Psoas muscle (tissue), 8 donors: ENCODE data around the gene SLC26A1. TPM values are rescaled to one million over a fixed set of nuclear protein-coding genes. Genes with fewer than 3 reads are reported as not detected.

Experiments
- ATAC-seq, 4 donors: fragments of 200-7000 bp; cut with Tn5 transposase; one replicate each; pipeline ENCODE4 v1.9.1; 2020; ENCODE audit warnings: moderate library complexity in 3 of 4, mild to moderate bottlenecking in 2 of 4
- DNase-seq, 2 donors: peaks; one replicate each; pipeline ENCODE4 v3.0.0-alpha.2; 2020
- H3K27ac ChIP-seq: fragments of 200-600 bp; one replicate; pipeline ENCODE4 v1.8.0; 2022
- H3K27me3 ChIP-seq, 3 donors: fragments of 200-600 bp in 1 of 3; one replicate each; pipeline versions ENCODE4 v1.6.1 to v1.8.0; 2013 to 2022; ENCODE audit warnings: low read length in 2 of 3, mild to moderate bottlenecking in 2 of 3, moderate library complexity in 1 of 3; ENCODE audit not compliant: insufficient read depth in 3 of 3
- H3K36me3 ChIP-seq, 2 donors: fragments of 200-600 bp in 1 of 2; one replicate each; pipeline versions ENCODE4 v1.6.1 to v1.8.0; 2013 to 2022; ENCODE audit warnings: low read depth in 1 of 2, mild to moderate bottlenecking in 1 of 2, moderate library complexity in 1 of 2; ENCODE audit not compliant: insufficient read depth in 1 of 2
- H3K4me1 ChIP-seq: fragments of 200-600 bp; one replicate; pipeline ENCODE4 v1.8.0; 2022
- H3K4me3 ChIP-seq: fragments of 200-600 bp; one replicate; pipeline ENCODE4 v1.8.0; 2022; ENCODE audit warnings: mild to moderate bottlenecking
- H3K9me3 ChIP-seq: fragments of 200-600 bp; one replicate; pipeline ENCODE4 v1.8.0; 2022
- CTCF ChIP-seq: fragments of 200-600 bp; IDR thresholded peaks from one replicate; pipeline ENCODE4 v1.8.0; 2022; ENCODE audit warnings: antibody characterized with exemption
- WGBS, 3 donors: extraction: QIAGEN DNeasy Blood & Tissue Kit; methylation state at CpG; one replicate each; pipeline versions ENCODE4 v1.1.6 to v1.1.7; 2013; 5-methylcytosine and 5-hydroxymethylcytosine counted together
- intact Hi-C, 2 donors: fragments of 100-400 bp; cut with DNase I; formaldehyde crosslinking; loops; one replicate each; pipeline versions ENCODE4 v1.11.0 to v1.14.2; 2022
- polyA plus RNA-seq, 3 donors: library from polyadenylated mRNA; stranded (reverse); fragments of 200-250 nt; gene quantifications; one replicate each; pipeline ENCODE4 v1.2.3, GENCODE V29; 2013
- total RNA-seq, 4 donors: library from RNA; stranded (reverse); fragmentation: NEBNext Ultra II Directional in 2 of 4; extraction: Animal tissue kit (Norgen Biotek cat#: 25700) in 2 of 4; gene quantifications; one replicate each; pipeline versions ENCODE4 v1.2.1 to v1.2.4, GENCODE V29; 2021 to 2023
- donor health status: healthy with polysubstance abuse.
- donor health status: DM: no; HTN: no; CAD: no; lungs with moderate emphysema.
- donor health status: Bipolar disorder and iron deficiency.
- donor health status: healthy.
- donor health status: DM: yes; HTN: yes; CAD: no.
- donor health status: DM: no; HTN: no; CAD: no.
- donor health status: DM: no; HTN: no; CAD: no.
- donor health status: DM: yes; HTN: yes; CAD: no.

The SLC26A1 gene
- total and polyA plus RNA-seq, 7 donors: 0.06 to 0.36 (median 0.15) TPM; not detected in 3

DNA sequence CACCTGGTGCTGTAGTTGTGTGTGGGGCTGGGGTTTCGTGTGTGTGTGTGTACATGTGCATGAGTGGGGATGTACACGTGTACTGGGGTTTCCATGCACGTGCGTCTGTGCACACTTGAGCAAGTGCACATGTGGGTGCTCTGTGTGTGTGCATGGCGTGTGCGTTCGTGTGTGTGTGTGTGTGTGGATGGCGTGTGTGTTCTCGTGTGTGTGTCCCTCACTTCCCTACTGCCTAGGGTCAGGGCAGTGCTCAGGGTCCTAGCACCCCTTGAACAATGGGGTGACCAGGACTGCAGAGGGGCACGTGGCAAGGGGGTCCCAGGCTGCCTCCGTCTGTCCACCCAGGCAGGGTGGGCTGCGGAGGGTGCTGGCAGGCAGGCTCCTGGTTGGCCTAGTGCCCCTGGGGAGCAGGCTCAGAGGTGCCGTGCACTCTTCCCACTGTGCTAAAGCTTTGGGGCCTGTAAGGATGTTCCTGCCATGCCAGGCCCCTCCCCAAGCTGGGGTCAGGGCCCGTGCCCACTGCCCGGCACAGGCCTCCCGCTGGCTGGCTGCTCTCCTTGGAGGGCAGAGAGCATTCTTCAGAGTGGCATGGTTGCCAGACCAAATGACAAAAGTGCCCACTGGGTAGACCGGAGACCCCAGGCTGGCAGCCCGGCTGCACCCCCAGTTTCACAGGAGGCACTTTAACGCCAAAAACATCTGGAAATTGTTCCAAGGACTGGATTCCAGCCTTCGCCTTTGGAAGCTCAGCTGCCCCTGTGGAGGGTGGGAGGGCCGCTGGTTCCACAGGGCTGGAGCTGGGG lies 47.3 kb upstream of the SLC26A1 start:
- WGBS, 3 donors: 78 to 87% (median 80%) methylated on average over 21 of the region's 21 CpGs
- Histone ChIP-seq H3K27me3 (peaks cover 0 to 59% (median 16%) of the 10 kb centered on the region in 3 donors), H3K27ac (no peak overlapping the region), H3K4me1 (no peaks in the 10 kb centered on the region), H3K9me3 (no peaks in the 10 kb centered on the region), H3K4me3 (no peak overlapping the region), H3K36me3 (no peaks in the 10 kb centered on the region)
- no peak for TF ChIP-seq CTCF
- no peak for ATAC-seq
- intact Hi-C loops: no loop called here
- DNase-seq: no peak

GRCh38 chr4:1039493-1040343 lies 46.5 kb upstream of the SLC26A1 start:
- DNase-seq (peak in 1 of 2 donors; percentile 56), ATAC-seq (no peak)

DNA sequence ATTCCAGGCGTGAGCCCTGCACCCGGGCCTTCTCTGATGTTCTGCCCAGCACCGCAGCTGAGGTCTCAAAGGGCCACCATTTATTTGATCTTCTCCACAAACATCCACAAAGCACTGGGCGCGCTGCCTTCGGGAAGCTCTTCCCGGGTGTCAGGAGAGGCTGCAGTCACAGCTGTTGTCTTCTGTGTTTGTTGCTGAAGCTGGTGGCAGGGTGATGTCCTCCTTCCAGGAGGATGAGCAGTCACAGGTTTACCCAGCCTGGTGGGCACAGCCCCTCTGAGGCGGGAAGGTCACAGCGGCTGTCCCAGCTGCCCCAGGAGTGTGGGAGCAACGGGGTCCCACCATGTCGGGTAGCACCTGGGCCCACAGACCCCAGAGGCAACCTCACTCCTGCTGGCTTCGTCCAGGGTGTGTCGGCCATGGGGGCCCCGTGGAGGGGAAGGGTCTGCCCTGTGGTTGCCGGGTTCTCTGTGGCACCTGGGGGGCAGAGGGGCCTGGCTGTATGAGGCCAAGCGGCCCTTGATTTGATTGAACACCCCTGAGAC lies 45.8 kb upstream of the SLC26A1 start:
- Histone ChIP-seq H3K9me3 (no peaks in the 10 kb centered on the region), H3K4me1 (no peaks in the 10 kb centered on the region), H3K36me3 (no peaks in the 10 kb centered on the region), H3K27me3 (peaks cover 0 to 57% (median 13%) of the 10 kb centered on the region in 3 donors), H3K4me3 (no peak overlapping the region), H3K27ac (no peak overlapping the region)
- intact Hi-C loops: no loop called here
- TF ChIP-seq CTCF: no peak
- DNase-seq (no peak), ATAC-seq (no peak)
- 53 to 67% (median 56%) methylated on average over 14 to 16 of the region's 16 CpGs for WGBS, 3 donors

More at GRCh38 chr4:1039493-1040343, 46.5 kb upstream of the SLC26A1 start:
- no peak overlapping the region for H3K27ac ChIP-seq
- H3K27me3 ChIP-seq: peaks cover 0 to 57% (median 8%) of the 10 kb centered on the region in 3 donors
- no peak for TF ChIP-seq CTCF
- no peaks in the 10 kb centered on the region for H3K9me3 ChIP-seq
- no peaks in the 10 kb centered on the region for H3K36me3 ChIP-seq
- WGBS, 3 donors: 56 to 66% (median 59%) methylated on average over 18 to 20 of the region's 20 CpGs
- H3K4me3 ChIP-seq: no peak overlapping the region
- no peaks in the 10 kb centered on the region for H3K4me1 ChIP-seq
- intact Hi-C loops: no loop called here

GRCh38 chr4:1036976-1037810 lies 44.0 kb upstream of the SLC26A1 start:
- Histone ChIP-seq H3K36me3 (no peaks in the 10 kb centered on the region), H3K4me3 (no peak overlapping the region), H3K27me3 (peaks cover 0 to 66% (median 20%) of the 10 kb centered on the region in 3 donors), H3K9me3 (no peaks in the 10 kb centered on the region), H3K4me1 (no peaks in the 10 kb centered on the region), H3K27ac (no peak overlapping the region)
- DNase-seq (no peak), ATAC-seq (no peak)
- no peak for TF ChIP-seq CTCF
- 75 to 86% (median 78%) methylated on average over 25 to 26 of the region's 26 CpGs for WGBS, 3 donors
- intact Hi-C loops: no loop called here
